Stimulated activated CD8-positive, alpha-beta memory T cell treated with anti-CD3 and anti-CD28 coated beads, Interleukin-4, amount 100 ng/mL, for 1 hour (primary cell): Measurements from ENCODE around the gene GNG4.

Experiments used
- DNase-seq, 2 donors: peaks; one replicate each; pipeline ENCODE4 v3.0.0-alpha.2; 2020; ENCODE audit warnings: low read depth in 2 of 2, low spot score in 1 of 2

GNG4 gene

GRCh38 chr1:235649368-235650163, at the start of gene GNG4:
Gene GNG4, minus strand, starts transcription at chr1:235649784. Its CDS starts 65,946 bp downstream, at chr1:235583838.
- no peak for DNase-seq

DNA sequence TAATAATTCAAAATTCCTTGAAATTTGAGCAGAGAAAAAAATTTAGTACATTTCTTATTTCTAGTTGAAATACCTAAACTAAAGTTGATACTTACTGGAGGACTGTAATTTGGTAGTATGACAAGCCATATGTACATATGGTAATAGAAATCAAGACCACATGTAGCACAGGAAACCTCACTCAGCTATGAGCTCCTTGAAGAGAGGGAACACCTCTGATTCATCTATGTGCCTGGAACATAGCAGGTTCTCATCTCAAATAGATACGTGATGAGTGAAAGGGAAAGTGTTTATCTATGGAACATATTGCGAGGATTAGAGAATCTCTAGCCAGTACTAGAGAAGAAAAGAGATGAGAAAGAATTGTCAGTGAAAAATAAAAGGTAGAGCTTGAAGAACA, 47.9 kb upstream of the GNG4 start:
- DNase-seq: no peak

GRCh38 chr1:235689356-235689755, 39.8 kb upstream of the GNG4 start:
- DNase-seq: no peak

GRCh38 chr1:235688096-235688495, 38.5 kb upstream of the GNG4 start:
- no peak for DNase-seq

DNA sequence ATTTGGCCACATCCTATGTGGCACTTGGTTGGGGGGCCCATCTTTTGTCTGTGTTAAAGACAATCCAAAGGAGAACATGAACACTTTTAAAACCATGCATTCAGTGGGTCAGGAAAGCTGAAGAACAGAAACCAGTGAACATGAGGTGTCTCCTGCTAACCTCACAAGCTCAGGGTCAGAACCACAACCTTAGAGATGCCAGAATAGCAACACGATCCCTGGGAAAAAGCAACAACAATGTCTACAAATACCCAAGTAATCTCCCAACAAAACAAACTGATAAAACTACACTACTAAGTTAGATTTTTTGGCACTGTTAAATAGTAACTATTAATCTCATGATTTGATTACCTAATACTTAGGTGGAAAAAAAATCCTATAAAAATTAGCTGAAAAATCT, 34.1 kb upstream of the GNG4 start:
- no peak for DNase-seq

DNA sequence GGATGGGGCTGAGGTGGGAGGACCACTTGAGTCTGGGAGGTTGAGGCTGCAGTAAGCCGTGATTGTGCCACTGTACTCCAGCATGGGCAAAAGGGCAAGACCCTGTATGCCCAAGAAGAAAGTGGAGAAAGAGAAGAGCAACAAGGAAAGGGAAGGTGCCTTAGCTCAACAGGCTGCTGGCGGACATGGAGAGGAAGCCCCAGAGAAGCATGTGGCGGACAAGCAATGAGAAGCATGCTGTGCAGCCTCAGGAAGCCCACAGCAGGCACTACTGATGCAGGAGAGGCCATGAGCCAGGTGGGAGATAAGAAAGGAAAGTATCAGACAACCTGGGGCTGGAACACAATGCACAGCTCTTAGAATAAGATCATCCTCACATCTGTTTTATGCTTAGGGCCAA, 32.6 kb upstream of the GNG4 start:
- no peak for DNase-seq

DNA sequence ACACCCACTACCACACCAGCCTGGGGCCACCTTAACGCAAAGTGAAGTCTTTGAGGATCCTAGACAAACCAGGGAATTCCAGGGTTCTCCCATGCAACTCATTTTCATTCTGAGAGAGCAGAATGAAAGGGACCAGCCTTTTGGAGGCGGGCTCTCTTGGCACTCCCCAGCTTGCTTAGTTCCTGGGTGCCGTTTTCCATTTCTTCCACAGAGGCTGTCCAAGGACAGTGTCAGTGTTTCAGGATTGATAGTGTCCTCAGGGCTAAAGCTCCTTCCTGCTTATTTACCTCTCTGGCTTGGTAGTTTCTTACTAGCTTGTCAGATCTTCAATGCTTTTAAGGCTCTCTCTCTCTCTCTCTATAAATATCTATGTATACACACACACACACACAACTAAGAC, 30.1 kb upstream of the GNG4 start:
- no peak for DNase-seq

- DNase-seq: no peak
Measured at GRCh38 chr1:235679005-235679404, 29.4 kb upstream of the GNG4 start.

DNA sequence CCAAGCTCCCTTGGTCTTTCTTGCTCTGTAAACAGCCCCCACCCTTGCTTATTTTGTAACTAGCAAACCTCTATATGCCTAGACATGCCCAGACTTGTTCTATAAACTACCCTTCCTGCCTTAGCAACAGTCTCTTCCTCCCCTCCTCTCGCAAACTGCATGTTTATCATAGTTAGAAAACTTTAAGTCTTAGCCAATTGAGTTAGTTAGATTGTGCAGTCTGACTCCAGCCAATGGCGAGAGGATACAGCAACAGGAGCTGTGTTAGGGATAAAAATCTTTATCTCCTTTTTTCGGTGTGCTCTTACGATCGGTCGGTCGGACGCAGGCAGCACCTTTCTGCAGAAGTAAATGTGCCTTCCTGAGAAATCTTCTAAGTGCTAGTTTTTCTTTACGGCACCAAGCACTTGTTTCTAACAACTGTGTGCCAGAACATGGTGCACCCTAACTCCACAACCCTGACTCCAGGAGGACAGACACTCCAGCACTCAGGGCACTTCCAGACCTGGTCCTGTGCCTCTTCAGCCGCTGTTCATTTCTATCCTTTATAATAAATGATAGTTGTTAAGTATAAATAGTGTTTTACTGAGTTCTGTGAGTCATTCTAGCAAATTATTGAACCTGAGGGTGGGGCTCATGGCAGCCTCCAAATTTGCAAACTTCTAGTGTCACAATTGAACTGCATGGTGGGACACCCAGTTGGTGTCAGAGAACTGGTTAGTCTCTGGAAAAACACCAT, 25.7 kb upstream of the GNG4 start:
- DNase-seq: no peak

- no peak for DNase-seq
Measured at GRCh38 chr1:235673981-235674380, 24.4 kb upstream of the GNG4 start.

GRCh38 chr1:235671992-235672391, 22.4 kb upstream of the GNG4 start:
- no peak for DNase-seq

DNA sequence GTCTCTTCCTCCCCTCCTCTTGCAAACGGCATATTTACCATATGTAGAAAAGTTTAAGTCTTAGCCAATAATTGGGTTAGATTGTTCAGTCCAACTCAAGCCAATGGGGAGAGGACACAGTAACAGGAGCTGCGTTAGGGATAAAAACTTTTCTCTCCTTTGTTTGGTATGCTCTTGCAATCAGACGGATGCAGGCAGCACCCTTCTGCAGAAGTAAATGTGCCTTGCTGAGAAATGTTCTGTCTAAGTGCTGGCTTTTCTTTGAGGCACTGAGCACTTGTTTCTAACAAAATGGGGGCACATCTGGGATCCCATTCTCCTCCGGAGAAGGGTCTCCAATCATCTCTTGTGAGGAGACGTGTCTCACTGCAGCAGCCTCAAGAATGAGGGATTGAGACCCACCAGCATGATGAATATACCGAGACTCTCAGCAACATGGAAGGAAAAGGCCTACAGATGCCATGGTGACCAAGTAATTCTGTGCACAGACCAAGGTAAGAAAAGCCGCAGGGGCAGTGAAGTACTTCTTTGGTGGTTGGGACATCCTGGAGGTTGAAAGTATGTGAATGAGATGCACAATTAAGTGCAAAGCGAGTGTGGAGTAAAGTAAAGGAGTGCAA, 20.7 kb upstream of the GNG4 start:
- no peak for DNase-seq

GRCh38 chr1:235669277-235669676, 19.7 kb upstream of the GNG4 start:
- DNase-seq: no peak

DNA sequence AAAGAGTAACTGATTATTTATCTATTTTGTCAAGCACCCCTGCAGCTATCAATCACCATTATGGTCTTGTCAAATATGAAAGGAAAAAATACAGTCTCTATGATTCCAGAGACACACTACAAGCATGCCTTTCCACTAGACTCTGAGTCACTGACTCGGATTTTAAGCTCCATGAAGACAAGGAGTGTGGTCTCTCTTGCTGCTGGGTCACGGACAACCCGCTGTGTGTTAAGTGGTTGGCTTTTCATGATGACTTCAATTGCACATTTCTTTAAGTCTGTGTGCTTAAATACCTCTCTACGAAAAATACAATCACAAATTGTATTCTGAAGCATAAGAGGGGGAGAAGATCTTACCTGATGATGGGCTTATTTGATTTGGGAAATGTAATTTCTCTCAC, 14.0 kb upstream of the GNG4 start:
- no peak for DNase-seq

GRCh38 chr1:235661568-235661967, 12.0 kb upstream of the GNG4 start:
- no peak for DNase-seq

GRCh38 chr1:235659186-235659771, 9.7 kb upstream of the GNG4 start:
- DNase-seq: no peak

DNA sequence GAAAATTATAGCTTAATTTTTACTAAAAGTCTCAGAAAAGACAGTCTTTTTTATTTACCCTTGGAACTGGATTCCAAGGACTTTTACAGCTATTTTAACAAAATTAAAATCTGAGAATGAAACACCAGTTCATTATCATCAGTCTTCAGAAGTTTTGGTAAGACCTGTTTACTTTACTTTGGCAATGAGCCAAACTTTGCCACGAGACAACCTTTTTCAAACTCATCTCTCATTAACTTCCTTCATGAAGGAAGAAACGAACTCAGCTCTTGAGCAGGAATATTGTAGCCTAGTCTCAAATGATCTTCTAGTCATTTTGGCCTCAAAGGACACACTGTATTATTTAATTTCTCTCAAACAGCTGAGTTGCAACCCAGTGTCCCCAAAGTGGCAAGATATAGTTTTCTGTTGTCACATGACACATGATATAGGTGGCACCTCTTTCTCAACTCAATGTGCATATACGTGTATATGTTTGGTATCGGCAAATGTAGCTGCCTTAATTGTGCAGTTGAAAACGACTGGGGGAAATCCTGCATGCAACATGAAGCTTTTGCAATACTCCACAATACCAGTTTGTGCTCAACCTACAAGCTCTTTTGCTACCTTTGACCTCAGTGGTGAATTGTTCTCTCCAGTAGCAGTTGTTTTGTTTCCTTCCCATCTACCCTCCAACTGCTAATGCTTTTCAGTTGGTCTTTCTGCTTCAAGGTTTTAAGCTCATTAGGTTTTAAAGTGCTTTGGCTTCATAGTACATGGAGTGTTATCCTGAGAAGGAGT, 8.4 kb upstream of the GNG4 start:
- no peak for DNase-seq

DNA sequence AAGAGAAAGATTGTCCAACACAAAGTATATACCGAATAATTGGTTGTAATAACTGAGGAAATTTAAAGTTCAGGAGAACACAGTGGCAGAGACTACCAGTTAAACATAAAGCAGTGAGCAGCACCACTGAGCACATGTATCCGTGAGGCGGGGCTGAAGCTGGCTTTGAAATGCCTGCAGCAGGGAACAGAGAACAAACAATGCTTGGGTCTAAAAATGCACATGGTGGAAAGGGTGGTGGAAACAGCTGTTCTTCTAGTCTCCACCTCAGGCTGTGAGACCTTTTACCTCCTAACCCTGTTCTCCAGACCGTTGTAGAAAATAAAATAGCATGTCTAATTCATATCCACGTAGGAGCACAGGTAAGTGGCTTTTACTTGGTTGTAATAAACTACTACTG, 7.7 kb upstream of the GNG4 start:
- DNase-seq: no peak

DNA sequence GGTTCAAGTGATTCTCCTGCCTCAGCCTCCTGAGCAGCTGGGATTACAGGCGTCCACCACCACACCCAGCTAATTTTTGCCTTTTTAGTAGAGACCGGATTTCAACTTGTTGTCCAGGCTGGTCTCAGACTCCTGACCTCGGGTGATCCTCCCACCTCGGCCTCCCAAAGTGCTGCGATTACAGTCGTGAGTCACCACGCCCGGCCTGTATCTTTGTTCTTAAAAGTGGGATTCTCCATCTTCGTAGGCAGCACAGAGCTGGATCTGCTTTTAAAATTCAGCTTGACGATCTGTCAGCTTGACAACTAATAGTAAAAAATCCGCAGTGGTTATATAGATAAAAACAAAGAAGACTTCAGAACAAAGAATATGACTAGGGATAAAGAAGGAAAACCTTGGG, 2.8 kb upstream of the GNG4 start:
- no peak for DNase-seq

- no peak for DNase-seq
Measured at GRCh38 chr1:235651170-235651806, 1.7 kb upstream of the GNG4 start.
